ENCODE measurements around the gene CD81. TPM values are rescaled to one million over a fixed set of nuclear protein-coding genes. Genes with fewer than 3 reads are reported as not detected.
A peak's percentile ranks its signal among the peaks of the same experiment; 100 is the strongest.

The CD81 gene
- total RNA-seq, 1 experiment from 2014 or later, result 165 TPM

DNA sequence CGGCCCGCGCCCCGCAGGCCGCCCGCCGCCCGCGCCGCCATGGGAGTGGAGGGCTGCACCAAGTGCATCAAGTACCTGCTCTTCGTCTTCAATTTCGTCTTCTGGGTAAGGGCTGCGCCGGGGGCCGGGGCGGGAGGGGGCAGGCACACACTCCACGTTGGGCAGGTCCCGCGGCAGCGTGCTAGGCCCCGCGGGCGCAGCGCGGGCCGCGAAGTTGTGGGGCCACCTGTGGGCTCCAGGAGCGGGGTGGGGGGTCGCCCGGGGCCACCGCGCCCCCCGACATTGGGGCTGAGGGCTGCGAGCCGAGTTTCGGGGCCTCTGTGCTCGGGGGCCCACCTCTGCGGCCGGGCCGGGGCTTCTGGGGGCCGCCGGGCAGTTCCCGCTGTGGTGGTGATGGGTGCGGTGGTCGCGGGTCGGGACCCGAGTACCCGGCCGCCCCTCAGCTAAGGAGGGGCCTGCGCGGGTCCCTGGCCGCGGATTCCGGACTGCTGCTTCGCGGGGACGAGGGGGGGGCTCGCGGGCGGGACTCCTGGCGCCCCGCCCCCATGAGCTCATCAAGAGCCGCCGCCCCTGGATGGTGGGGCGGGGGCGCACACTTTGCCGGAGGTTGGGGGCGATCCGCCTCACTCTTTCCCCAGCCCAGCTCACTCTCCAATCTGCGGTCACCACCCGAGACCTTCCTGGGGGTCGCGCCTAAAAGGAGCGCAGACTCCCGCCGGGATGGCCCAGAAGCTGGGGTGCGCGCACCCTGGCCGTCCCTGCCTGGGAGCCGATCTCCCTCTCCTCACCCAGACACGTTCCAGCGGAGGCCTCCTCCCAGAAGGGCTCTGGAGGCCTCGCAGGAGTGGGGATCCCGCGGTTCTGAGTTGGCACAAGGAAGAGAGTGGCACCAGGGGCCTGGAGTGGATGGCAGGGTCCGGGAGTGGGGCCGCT, 667 bp downstream of the CD81 start:
- Histone ChIP-seq H3K4me3 (ENCODE audit: insufficient read depth, low read depth, low read length) (peak overlapping the region; percentile 87), H3K36me3 (replicated peaks; ENCODE audit: control insufficient read depth, insufficient read depth, low read length) (no peaks in the 10 kb centered on the region), H3K27me3 (ENCODE audit: control insufficient read depth, insufficient read depth, low read length) (no peaks in the 10 kb centered on the region)
- peak; percentile 96 for DNase-seq

DNA sequence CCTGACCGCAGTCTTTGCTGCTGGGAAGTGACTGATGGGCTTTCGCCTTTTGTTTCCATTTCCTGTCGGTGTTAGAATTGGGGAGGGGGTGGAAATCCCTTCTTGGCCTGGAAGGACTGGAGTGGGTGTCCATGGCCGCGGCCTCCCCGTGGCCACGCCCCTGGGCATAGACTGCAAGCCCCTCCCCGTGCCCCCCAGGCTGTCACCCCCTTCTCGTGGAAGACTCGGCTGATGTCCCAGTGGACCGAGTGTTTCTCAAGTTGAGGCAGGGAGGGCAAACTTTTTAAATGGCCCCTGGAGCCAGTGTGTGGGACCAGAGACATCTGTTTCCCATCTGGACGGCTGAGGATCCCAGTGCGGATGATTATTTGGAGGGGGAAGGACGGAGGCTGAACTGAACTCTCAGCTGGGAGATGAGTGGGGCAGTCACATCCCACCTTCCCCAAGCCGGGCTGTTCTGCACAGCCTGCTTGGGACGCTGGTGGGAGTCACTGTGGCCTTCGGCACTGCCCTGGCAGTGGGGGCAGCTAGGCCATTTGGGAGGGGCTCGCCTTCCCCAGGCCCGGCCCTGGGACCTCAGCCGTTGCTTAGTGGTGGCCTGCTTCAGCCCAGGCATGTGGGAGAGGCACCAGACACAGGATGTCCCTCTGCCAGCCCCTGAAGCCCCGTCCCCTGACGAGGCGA, 1.6 kb downstream of the CD81 start:
- no peak for DNase-seq
- Histone ChIP-seq H3K36me3 (replicated peaks; ENCODE audit: control insufficient read depth, insufficient read depth, low read length) (no peaks in the 10 kb centered on the region), H3K4me3 (ENCODE audit: insufficient read depth, low read depth, low read length) (peak overlapping the region; percentile 87), H3K27me3 (ENCODE audit: control insufficient read depth, insufficient read depth, low read length) (no peaks in the 10 kb centered on the region)

DNA sequence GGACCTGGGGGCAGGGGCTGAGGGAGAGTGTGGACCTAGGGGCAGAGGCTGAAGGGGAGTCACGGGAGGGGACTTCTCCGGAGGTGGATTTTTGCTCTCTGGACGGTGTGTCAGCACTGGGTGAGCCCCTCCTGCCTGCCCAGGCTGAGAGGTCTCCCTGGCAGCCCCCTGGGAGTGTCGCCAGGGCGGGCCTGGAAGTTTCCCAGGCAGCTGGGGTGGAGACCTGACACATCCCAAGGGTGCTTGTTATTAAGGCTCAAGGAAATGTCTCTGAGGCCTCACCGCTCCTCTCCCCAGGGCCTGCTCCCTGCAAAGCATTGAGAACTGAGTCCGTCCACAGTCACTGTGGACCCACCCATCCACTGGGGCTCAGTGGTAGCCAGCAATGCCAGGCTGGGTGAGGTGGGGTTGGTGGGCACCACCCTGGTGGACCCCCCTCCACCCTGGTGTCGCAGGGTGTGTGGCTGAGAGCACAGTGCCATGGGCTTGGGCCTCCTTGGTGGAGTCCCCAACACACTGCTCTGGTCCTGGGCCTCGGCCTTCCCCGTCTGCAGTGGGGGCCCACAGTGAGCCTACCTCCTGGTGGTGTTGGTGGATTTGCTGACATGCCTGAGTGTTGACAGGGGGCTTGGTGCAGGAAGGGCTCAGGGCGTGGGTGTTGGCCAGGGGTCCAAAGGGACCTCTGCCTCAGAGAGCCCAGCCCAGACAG, 2.5 kb downstream of the CD81 start:
- no peak for DNase-seq
- H3K27me3 ChIP-seq (ENCODE audit: control insufficient read depth, insufficient read depth, low read length), result no peaks in the 10 kb centered on the region
- H3K4me3 ChIP-seq (ENCODE audit: insufficient read depth, low read depth, low read length), result no peak overlapping the region
- no peaks in the 10 kb centered on the region for H3K36me3 ChIP-seq (replicated peaks; ENCODE audit: control insufficient read depth, insufficient read depth, low read length)

DNA sequence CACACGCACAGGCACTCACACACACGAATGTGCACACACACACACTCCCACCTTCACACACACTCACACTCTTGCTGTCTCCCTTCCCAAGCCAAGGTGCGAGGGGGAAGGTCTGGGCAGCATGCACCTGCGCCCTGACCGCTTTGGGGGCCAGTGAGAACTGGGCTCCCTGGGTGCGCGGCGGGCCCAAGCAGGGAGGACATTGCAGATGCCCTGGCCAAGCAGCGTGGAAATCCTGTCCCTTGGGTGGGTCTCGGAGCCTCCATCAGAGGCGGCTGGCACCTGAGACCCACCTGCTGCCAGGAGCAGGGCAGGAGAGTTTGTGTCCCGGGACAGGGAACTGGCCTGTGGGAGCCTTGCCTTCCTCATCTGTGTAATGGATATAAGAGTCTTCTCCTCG, 3.3 kb downstream of the CD81 start:
- Histone ChIP-seq H3K36me3 (replicated peaks; ENCODE audit: control insufficient read depth, insufficient read depth, low read length) (no peaks in the 10 kb centered on the region), H3K4me3 (ENCODE audit: insufficient read depth, low read depth, low read length) (no peak overlapping the region), H3K27me3 (ENCODE audit: control insufficient read depth, insufficient read depth, low read length) (no peaks in the 10 kb centered on the region)
- no peak for DNase-seq

DNA sequence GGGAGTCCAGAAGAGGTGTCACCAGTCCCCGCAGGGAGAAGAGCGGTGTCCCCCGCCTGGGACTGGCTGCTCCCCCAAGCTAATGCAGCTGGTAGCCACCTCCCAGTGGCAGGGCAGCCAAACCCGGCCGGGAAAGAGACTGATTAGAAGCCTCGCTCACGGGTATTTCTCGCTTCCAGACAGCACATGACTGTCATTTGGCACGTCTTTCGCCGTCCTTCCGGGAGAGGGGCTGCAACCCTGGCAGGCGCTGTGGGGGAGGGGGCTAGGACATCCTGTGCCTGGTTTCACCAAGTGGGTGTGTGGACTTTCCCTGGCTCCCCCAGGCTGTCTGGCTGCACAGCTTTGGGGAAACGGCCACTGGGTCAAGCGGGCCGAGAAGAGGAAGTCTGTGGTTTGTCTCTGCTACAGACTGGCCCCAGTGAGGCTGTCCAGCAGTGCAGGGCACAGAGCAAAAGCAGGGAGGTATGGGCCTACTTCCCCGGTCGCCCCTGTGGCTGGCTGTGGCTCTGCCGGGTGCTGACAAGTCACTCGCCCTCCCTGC, 3.8 kb downstream of the CD81 start:
- no peak overlapping the region for H3K4me3 ChIP-seq (ENCODE audit: insufficient read depth, low read depth, low read length)
- no peak for DNase-seq
- H3K36me3 ChIP-seq (replicated peaks; ENCODE audit: control insufficient read depth, insufficient read depth, low read length), result no peaks in the 10 kb centered on the region
- no peaks in the 10 kb centered on the region for H3K27me3 ChIP-seq (ENCODE audit: control insufficient read depth, insufficient read depth, low read length)

DNA sequence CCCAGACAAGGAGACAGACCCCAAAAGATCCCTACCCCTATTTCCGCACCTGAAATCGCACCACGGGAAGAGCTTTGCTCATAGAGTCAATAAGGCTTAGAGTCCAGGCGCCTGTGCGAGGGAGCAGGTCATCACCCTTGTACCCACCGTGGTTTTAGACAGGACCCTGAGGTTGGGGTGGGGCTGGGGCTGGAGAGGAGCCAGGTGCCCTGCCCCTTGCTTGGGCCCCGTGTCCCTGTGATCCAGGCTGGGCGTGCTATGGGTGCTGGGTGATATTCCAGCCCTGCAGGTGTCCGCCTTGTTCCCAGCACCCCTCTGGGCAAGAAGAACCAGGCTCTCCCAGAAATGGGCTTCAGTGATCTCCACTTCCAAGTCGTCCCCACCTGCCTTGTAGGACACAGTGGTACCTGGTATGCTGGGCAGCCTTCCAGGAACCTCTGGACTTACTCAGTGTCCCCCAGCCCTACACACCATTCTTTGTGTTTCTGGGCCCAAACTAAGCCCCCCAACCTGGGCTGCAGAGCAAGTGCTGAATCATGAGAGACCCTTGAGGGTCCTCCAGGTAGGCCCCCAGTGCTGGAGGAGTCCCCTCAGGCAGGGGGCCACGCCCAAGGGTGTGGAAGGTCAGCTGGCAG, 4.5 kb downstream of the CD81 start:
- Histone ChIP-seq H3K27me3 (ENCODE audit: control insufficient read depth, insufficient read depth, low read length) (no peaks in the 10 kb centered on the region), H3K36me3 (replicated peaks; ENCODE audit: control insufficient read depth, insufficient read depth, low read length) (no peaks in the 10 kb centered on the region), H3K4me3 (ENCODE audit: insufficient read depth, low read depth, low read length) (no peak overlapping the region)
- no peak for DNase-seq

DNA sequence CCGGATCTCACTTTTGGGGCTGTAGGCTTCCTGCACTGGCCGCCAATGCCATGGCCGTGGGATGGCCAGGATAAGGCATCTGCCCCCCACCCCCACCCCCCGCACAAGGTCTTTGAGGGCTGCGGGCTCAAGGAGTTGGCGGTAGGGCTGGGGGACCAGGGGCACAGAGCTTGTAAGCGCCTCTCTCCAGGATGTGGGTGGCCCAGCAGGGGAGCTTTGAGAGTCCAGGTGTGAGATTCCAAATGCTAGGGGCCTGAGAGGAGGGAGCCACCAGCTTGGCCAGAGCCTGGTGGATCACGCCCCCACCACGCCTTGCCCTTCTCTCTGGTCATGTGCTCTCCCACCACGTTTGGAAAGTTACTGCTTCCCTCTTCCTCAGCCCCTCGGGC, 5.0 kb downstream of the CD81 start:
- Histone ChIP-seq H3K36me3 (replicated peaks; ENCODE audit: control insufficient read depth, insufficient read depth, low read length) (no peaks in the 10 kb centered on the region), H3K27me3 (ENCODE audit: control insufficient read depth, insufficient read depth, low read length) (no peaks in the 10 kb centered on the region), H3K4me3 (ENCODE audit: insufficient read depth, low read depth, low read length) (no peak overlapping the region)
- DNase-seq, result no peak

DNA sequence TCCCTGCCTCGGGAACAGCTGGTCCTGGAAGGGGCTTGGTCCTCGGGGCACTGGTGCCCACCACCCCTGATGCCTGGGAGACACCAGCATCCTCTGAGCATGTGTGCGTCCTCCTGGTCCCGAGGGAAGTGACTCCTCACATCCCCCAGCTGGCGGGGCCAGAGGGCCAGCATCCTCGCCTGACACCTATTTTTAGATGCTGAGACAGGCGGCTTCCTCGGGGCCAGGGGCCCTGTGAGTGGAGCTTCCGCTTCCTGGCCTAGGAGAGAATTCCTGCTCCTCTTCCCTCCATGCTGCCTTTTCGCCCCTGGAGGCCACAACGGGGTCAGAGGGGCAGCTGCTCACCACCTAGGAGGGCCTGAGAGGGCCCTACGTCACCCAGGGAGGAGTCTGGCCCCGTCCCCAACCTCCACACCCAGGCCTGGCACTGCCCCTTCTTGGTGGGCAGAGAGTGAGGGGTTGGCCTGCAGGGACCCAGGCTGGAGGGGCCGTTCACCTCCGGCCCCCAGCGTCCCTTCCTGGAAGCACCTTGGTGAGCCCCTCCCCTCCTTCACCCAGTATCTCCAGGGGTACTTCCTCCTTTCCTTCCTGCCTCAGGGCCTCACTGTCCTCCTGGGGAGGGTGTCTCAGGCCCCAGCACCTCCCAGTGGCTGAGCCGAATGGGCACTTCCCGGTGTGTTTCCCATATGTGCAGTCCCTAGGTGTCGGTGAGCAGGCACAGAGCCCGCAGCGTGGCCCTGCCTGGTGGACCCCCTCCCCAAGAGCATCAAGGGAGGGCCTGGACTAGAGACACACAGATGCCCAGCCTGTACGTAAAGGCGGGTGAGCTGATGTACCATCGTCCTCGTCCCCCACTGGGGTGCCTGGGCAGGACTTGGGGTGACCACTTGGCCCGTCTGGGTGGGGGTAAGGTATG, 6.1 kb downstream of the CD81 start:
- no peak for DNase-seq
- no peaks in the 10 kb centered on the region for H3K36me3 ChIP-seq (replicated peaks; ENCODE audit: control insufficient read depth, insufficient read depth, low read length)

DNA sequence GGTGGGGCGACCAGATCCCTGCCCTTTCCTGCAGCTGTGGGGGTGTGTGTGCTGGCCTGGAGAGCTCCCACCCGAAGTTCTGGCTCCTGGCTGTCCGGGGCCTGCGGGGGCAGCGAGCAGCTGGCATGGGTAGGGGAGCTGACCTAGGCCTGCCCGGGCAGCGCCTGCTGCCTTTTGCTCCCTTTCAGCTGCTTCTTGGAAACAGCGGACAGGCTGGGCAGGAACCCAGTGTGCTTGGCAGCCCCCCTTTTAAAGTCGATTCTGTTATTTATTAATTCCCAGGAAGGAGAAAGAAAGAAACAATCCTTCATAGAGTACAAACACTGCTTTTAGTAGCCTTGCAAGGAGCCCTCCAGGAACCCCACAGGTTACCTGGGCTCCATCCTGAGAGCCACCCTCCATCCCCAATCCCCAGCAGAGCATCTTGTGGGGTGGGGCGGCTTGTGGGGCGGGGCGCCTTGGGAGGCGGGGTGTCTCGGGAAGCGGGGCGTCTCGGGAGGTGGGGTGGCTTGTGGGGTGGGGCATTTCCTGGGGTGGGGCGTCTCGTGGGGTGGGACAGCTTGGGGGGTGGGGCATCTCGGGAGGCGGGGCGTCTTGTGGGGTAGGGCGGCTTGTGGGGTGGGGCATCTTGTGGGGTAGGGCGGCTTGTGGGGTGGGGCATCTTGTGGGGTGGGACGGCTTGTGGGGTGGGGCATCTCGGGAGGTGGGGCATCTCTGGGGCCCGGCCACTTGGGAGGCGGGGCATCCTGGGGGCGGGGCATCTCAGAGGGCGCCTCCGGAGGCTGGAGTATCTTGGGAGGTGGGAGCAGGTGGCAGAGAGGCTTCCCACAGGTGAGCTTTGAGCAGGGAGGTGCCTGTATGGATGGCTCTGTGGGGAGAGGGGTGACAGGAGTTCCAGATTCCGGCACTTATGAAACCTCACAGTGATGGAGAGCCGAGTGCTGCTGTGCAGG, 7.0 kb downstream of the CD81 start:
- H3K36me3 ChIP-seq (replicated peaks; ENCODE audit: control insufficient read depth, insufficient read depth, low read length), result no peaks in the 10 kb centered on the region
- peak; percentile 94 for DNase-seq
- no peaks in the 10 kb centered on the region for H3K27me3 ChIP-seq (ENCODE audit: control insufficient read depth, insufficient read depth, low read length)
- no peak overlapping the region for H3K4me3 ChIP-seq (ENCODE audit: insufficient read depth, low read depth, low read length)

More for the DNA sequence above, 6.1 kb downstream of the CD81 start:
- Histone ChIP-seq H3K4me3 (ENCODE audit: insufficient read depth, low read depth, low read length) (no peak overlapping the region), H3K27me3 (ENCODE audit: control insufficient read depth, insufficient read depth, low read length) (no peaks in the 10 kb centered on the region)

DNA sequence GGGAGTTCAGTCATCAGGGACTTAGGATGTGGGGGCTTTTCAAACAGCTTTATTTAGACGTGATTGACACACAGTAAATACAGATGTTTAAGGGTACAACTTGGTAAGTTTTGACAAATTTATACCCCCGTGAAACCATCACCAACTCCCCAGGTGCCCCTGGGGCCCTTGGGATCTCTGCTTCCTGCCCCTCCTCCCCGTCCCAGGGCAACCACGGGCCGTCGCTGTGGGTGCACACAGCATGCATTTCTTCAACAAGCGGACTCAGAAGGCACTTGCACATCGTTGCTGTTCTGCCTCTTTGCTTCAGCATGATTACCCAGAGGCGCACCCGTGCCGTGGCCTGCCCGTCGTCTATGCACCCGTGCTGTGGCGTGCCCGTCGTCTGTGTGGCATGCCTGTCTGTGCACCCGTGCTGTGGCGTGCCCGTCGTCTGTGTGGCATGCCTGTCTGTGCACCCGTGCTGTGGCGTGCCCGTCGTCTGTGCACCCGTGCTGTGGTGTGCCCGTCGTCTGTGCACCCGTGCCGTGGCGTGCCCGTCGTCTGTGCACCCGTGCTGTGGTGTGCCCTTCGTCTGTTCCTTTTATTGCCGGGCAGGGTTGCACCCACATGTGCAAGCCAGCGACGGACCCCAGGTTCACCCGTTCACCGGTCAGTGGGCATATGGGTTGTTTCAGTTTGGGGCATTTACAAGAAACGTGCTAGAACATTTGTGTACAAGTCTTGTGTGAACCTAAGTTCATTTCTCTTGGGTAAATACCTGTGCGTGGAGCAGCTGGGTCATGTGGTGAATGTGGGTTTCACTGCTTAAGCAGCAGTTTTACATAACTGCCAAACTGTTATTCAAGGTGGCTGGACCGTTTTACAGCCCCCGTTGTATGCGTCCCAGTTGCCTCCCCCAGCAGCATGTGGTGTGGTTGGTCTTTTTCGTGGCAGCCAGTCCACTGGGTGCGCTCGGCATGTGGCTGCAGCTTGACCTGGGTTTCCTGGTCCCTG, 8.3 kb downstream of the CD81 start:
- H3K4me3 ChIP-seq (ENCODE audit: insufficient read depth, low read depth, low read length), result no peak overlapping the region
- no peaks in the 10 kb centered on the region for H3K27me3 ChIP-seq (ENCODE audit: control insufficient read depth, insufficient read depth, low read length)
- H3K36me3 ChIP-seq (replicated peaks; ENCODE audit: control insufficient read depth, insufficient read depth, low read length), result no peaks in the 10 kb centered on the region
- DNase-seq, result no peak

DNA sequence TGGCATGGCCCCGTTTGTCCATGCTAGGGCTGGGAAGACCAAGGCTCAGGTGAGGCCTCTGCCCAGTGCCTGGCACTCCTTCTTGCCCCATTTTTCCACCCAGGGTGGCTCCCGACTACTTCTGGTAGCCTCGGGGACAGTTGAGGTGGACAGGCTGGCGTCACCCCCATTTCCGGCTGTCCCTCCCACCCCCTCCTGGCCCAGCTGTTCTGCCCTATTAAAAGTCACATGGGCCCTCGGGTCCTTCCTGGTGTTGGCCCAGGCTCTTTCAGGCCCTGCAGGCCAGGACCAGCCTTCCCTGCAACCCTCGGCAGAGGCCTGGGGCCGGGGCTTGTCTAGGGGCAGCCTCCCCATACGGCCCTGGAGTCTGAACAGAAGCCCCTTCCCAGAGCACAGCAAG, 9.5 kb downstream of the CD81 start:
- Histone ChIP-seq H3K4me3 (ENCODE audit: insufficient read depth, low read depth, low read length) (no peak overlapping the region), H3K27me3 (ENCODE audit: control insufficient read depth, insufficient read depth, low read length) (no peaks in the 10 kb centered on the region), H3K36me3 (replicated peaks; ENCODE audit: control insufficient read depth, insufficient read depth, low read length) (no peaks in the 10 kb centered on the region; the same call in 1 of the 2 replicates)
- DNase-seq, result no peak
